Measurements from ENCODE around the gene CAPN5. TPM values are rescaled to one million over a fixed set of nuclear protein-coding genes. Genes with fewer than 3 reads are reported as not detected.

Gene CAPN5
- total RNA-seq, 2 experiments from 2014 or later, result 0.88 to 1.1 TPM

DNA sequence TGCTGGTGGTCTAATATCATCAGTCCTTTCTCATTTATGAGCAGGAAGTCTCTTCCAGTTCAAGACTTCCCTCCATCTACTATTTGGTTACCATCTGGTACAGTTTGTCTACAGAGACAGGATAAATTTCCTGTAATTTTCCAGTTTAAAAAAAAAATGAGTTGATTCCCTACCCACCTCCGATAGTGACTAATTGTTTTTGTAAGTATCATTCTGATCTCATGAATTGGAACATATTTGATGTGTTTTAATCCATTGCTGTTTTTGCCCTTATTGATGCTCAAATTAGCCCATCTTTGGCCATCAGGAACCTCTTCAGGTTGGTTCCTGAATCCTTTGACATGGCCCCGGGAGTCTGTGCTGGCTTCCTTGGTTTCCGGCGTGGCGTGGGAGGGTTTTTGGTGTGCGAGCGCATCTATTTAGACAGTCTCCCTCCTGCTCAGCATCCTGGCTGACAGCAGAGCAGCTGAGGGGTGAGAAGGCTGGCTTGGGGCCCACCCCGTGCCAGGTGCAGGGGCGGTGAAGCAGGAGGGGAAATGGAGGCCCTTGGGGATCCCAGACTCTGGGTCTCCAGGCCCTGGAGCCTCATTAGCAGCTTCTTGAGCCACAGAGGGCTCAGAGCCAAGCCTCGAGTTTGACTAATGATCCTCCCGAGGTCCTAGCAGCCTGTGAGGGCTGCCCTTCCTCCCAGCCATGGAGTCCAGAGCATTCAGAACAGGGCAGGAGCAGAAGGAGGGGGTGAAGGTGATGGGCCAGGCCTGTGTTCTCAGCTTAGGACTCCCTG is 42.7 kb downstream of the CAPN5 start:
- Mint-ChIP-seq H3K27me3 (no peaks in the 10 kb centered on the region), H3K27ac (no peak overlapping the region), H3K9me3 (no peaks in the 10 kb centered on the region), H3K36me3 (no peaks in the 10 kb centered on the region), H3K4me1 (ENCODE audit: low read depth) (no peaks in the 10 kb centered on the region), H3K4me3 (no peak overlapping the region)
- DNase-seq, result no peak
- POLR2A ChIA-PET, result no interaction called here
- intact Hi-C loops (cut with micrococcal nuclease), result loop anchor here (10.0 kb wide), 1 partner anchor 305 kb away; no protein-coding TSS in a partner anchor
- CTCF ChIA-PET, result interaction anchor here (1.8 to 2.6 kb wide), 2 partner anchors 18 to 19 kb away, joined by 5 to 8 read pairs; partner anchors contain the start of gene MYO7A

DNA sequence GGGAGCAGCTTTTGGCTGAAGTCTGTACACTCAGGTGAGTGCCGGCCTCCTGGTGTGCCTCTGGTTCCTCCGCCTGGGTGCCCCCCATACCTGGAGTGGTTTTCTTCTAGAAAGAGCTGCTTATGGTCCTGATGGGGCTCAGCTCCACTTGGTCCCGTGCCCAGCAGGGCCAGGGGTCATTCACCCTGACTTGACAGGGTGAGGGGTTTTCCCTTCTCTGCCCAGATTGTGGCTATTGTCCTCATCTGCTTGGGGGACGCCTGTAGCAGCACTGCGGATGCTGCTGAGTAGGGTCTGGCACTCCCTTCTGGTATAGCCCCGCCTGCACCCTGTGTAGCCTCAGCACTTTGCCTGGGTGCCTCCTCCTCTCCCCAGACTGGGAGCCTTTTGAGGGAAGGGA is 44.1 kb downstream of the CAPN5 start:
- Mint-ChIP-seq H3K4me3 (no peak overlapping the region), H3K9me3 (no peaks in the 10 kb centered on the region), H3K27ac (no peak overlapping the region), H3K36me3 (no peaks in the 10 kb centered on the region), H3K4me1 (ENCODE audit: low read depth) (no peaks in the 10 kb centered on the region), H3K27me3 (no peaks in the 10 kb centered on the region)
- intact Hi-C loops (cut with micrococcal nuclease), result loop anchor here (10.0 kb wide), 1 partner anchor 306 kb away; no protein-coding TSS in a partner anchor
- CTCF ChIA-PET, result interaction anchor here (0.6 to 2.6 kb wide), 2 partner anchors 17 to 20 kb away, joined by 4 to 8 read pairs; no protein-coding TSS in a partner anchor
- DNase-seq, result no peak
- POLR2A ChIA-PET, result no interaction called here

DNA sequence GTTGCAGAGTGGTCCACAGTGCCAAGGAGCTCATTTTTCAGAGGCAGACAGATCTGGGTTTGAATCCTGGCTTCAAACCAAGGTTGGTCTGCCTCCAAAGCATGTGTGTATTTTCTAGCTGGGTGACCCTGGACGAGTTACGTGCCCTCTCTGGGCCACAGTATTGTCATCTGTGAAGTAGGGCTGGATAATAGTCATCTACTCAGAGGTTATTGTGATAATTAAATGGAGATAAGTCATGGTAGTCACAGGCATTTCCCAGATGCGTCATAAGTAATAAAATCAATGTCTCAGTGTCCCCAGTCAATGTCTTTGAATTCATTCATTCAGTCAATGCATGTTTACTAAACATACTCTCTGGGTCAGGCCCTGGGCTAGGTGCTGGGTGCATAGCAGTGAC is 44.5 kb downstream of the CAPN5 start:
- POLR2A ChIA-PET, result no interaction called here
- Mint-ChIP-seq H3K4me1 (ENCODE audit: low read depth) (no peaks in the 10 kb centered on the region), H3K4me3 (no peak overlapping the region), H3K27me3 (no peaks in the 10 kb centered on the region), H3K27ac (no peak overlapping the region), H3K36me3 (no peaks in the 10 kb centered on the region), H3K9me3 (no peaks in the 10 kb centered on the region)
- DNase-seq, result no peak
- intact Hi-C loops (cut with micrococcal nuclease), result loop anchor here (10.0 kb wide), 1 partner anchor 306 kb away; no protein-coding TSS in a partner anchor
- CTCF ChIA-PET, result interaction anchor here (0.6 to 2.6 kb wide), 4 partner anchors 16 to 190 kb away, joined by 3 to 8 read pairs (median 4); no protein-coding TSS in a partner anchor

DNA sequence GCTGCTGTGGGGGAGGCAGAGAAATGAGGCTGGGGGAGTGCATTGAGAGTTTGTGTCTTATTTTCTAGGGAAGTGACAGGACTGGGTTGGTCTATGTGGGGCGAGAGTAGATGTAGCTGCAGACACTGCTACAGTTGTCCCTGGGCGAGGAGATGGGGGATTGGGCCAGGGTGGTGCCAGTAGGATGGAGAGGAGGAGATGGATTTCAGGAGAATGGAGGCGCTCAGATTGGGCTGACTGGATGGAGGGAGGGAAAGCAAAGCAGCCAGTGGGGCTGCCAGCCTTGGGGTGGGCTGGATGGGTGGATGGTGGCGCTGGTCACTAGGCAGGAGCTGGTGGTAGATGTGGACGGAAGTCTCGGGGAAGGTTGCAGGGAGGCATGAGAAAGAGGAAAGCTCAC is 45.2 kb downstream of the CAPN5 start:
- no peaks in the 10 kb centered on the region for H3K9me3 Mint-ChIP-seq
- H3K36me3 Mint-ChIP-seq, result no peaks in the 10 kb centered on the region
- no peaks in the 10 kb centered on the region for H3K4me1 Mint-ChIP-seq (ENCODE audit: low read depth)
- CTCF ChIA-PET, result interaction anchor here (0.9 to 2.6 kb wide), 3 partner anchors 15 to 191 kb away, joined by 3 to 8 read pairs (median 5); no protein-coding TSS in a partner anchor
- H3K27me3 Mint-ChIP-seq, result no peaks in the 10 kb centered on the region
- H3K27ac Mint-ChIP-seq, result no peak overlapping the region
- POLR2A ChIA-PET, result no interaction called here
- intact Hi-C loops (cut with micrococcal nuclease), result loop anchor here (10.0 kb wide), 1 partner anchor 307 kb away; no protein-coding TSS in a partner anchor
- no peak for DNase-seq
- no peak overlapping the region for H3K4me3 Mint-ChIP-seq

DNA sequence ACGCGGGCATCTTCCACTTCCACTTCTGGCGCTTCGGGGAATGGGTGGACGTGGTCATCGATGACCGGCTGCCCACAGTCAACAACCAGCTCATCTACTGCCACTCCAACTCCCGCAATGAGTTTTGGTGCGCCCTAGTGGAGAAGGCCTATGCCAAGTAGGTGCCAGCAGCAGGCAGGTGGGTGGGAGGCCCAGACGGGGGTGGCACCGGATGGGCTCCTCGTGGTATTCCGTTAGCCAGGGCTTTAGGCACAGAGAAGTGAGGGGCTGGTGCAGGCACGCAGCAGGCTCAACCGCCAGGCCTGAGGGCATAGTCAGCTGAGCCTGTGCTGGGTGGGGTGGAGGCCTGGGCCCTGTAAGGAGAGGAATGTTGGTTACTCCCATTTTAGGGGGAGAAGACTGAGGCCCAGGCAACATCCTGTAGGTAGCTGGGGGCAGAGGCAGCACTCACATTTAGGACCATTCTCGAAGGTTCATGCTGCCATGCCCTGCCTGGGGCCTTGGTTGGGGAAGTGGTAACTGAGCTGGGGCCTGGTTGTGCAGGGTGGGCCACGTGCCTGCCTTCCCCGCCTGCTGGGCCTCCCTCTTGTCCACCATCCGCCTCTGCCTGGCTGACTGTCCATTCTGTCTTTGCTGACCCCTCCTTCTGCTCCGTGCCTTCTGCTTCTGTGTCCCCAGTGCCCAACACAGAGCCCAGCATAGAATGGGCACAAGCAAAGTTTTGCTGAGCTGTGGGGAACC is 46.0 kb downstream of the CAPN5 start:
- intact Hi-C loops (cut with micrococcal nuclease), result loop anchor here (10.0 kb wide), 1 partner anchor 308 kb away; no protein-coding TSS in a partner anchor
- no peaks in the 10 kb centered on the region for H3K4me1 Mint-ChIP-seq (ENCODE audit: low read depth)
- CTCF ChIA-PET, result interaction anchor here (1.6 to 2.0 kb wide), 3 partner anchors 14 to 192 kb away, joined by 3 to 7 read pairs (median 6); no protein-coding TSS in a partner anchor
- H3K4me3 Mint-ChIP-seq, result no peak overlapping the region
- POLR2A ChIA-PET, result no interaction called here
- no peak for DNase-seq
- H3K9me3 Mint-ChIP-seq, result no peaks in the 10 kb centered on the region
- H3K27ac Mint-ChIP-seq, result no peak overlapping the region
- H3K27me3 Mint-ChIP-seq, result no peaks in the 10 kb centered on the region
- no peaks in the 10 kb centered on the region for H3K36me3 Mint-ChIP-seq

DNA sequence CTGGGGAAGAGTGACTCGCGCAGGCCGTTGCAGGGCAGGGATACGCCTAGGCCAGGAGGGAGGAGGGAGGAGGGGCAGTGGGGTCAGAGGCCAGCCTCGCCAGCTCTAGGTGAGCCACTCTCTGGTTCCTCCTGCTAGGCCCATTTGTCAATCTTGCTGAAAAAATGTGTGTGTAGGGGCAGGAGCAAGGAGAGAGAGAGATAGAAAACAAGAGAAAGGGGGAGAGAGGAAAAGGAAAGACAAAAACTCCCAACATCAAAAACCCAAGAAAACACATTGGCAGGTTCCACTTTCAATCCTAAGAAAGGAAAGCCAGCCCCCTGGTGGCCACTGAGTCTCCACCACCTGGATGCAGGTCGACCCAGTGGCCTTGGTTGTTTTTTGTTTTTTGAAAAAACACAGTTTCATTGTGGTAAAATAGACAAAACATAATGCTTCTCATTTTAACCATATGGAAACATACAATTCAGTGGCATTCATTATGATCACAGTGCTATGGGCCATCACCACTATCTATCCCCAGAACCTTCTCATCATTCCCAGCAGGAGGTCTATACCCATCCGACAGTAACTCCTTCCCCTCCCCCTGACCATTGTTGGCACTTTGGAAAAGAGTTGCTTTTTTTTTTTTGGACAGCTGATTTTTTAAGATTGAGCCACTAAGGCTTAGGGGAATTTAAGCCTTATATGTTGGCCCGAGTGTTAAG is 46.8 kb downstream of the CAPN5 start:
- intact Hi-C loops (cut with micrococcal nuclease), result loop anchor here (10.0 kb wide), 1 partner anchor 309 kb away; no protein-coding TSS in a partner anchor
- Mint-ChIP-seq H3K36me3 (no peaks in the 10 kb centered on the region), H3K4me1 (ENCODE audit: low read depth) (no peaks in the 10 kb centered on the region), H3K4me3 (no peak overlapping the region), H3K9me3 (no peaks in the 10 kb centered on the region), H3K27me3 (no peaks in the 10 kb centered on the region), H3K27ac (no peak overlapping the region)
- DNase-seq, result peak; percentile 34
- ChIA-PET CTCF (interaction anchor here (1.2 to 2.0 kb wide), 3 partner anchors 11 to 23 kb away, joined by 3 to 7 read pairs (median 6); partner anchors contain the start of gene OMP), POLR2A (no interaction called here)

DNA sequence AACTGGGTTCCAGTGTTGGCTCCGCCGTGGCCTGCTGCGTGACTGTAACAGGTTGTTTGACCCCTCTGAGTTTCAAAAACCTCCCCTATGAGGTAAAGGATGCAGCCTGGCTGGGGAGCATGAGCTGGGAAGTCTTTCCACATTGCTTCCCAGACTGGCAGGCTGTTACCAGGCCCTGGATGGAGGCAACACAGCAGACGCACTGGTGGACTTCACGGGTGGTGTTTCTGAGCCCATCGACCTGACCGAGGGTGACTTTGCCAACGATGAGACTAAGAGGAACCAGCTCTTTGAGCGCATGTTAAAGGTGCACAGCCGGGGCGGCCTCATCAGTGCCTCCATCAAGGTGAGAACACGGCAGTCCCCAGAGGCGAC is 47.3 kb downstream of the CAPN5 start:
- Mint-ChIP-seq H3K27ac (no peak overlapping the region), H3K36me3 (no peaks in the 10 kb centered on the region), H3K27me3 (no peaks in the 10 kb centered on the region), H3K4me3 (no peak overlapping the region), H3K4me1 (ENCODE audit: low read depth) (no peaks in the 10 kb centered on the region), H3K9me3 (no peaks in the 10 kb centered on the region)
- ChIA-PET CTCF (interaction anchor here (1.2 to 2.0 kb wide), 3 partner anchors 11 to 23 kb away, joined by 3 to 7 read pairs (median 6); partner anchors contain the start of gene OMP), POLR2A (no interaction called here)
- intact Hi-C loops (cut with micrococcal nuclease), result loop anchor here (10.0 kb wide), 1 partner anchor 309 kb away; no protein-coding TSS in a partner anchor
- DNase-seq, result no peak

DNA sequence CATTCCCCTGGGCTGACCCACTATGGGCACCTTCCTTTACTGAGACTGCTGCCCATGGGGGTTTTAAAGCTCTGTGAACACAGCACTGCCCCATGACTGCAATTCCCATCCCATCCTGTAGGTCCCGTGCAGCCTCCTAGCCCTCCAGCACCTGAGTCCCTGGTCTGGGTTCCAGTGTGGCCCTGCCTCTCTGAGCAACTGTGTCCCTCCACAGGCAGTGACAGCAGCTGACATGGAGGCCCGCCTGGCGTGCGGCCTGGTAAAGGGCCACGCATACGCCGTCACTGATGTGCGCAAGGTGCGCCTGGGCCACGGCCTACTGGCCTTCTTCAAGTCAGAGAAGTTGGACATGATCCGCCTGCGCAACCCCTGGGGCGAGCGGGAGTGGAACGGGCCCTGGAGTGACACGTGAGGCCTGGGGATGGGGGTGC is 48.4 kb downstream of the CAPN5 start:
- ChIA-PET POLR2A (no interaction called here), CTCF (interaction anchor here (1.2 to 4.4 kb wide), 2 partner anchors 12 kb away, joined by 3 to 24 read pairs; partner anchors contain the start of genes MYO7A and OMP)
- no peaks in the 10 kb centered on the region for H3K27me3 Mint-ChIP-seq
- no peaks in the 10 kb centered on the region for H3K9me3 Mint-ChIP-seq
- H3K4me1 Mint-ChIP-seq (ENCODE audit: low read depth), result no peaks in the 10 kb centered on the region
- no peak overlapping the region for H3K27ac Mint-ChIP-seq
- H3K4me3 Mint-ChIP-seq, result no peak overlapping the region
- no peaks in the 10 kb centered on the region for H3K36me3 Mint-ChIP-seq
- no peak for DNase-seq
- intact Hi-C loops (cut with micrococcal nuclease), result loop anchor here (10.0 kb wide), 1 partner anchor 310 kb away; no protein-coding TSS in a partner anchor

DNA sequence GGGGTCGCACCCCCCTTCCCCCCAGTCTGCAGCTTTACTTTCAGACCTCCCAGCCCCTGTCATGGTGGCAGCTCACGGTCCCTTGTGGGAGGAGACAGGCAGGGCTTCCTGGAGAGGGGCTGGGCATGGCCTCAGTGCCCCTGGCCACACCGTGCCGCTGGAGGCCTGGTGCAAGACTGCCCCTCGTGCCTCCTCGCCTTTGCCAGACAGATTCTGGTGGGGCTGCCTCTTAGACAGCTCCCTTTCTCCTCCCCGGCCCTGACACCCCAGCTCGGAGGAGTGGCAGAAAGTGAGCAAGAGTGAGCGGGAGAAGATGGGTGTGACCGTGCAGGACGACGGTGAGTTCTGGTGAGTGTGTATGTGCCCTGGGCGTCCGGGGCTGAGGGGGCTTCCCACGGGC is 49.2 kb downstream of the CAPN5 start:
- Mint-ChIP-seq H3K27me3 (no peaks in the 10 kb centered on the region), H3K4me1 (ENCODE audit: low read depth) (no peaks in the 10 kb centered on the region), H3K4me3 (no peak overlapping the region), H3K9me3 (no peaks in the 10 kb centered on the region), H3K27ac (no peak overlapping the region), H3K36me3 (no peaks in the 10 kb centered on the region)
- POLR2A ChIA-PET, result no interaction called here
- DNase-seq, result no peak
- CTCF ChIA-PET, result interaction anchor here (1.2 to 4.4 kb wide), 3 partner anchors 11 to 71 kb away, joined by 3 to 24 read pairs (median 3); partner anchors contain the start of gene MYO7A
- intact Hi-C loops (cut with micrococcal nuclease), result loop anchor here (10.0 kb wide), 1 partner anchor 311 kb away; no protein-coding TSS in a partner anchor

DNA sequence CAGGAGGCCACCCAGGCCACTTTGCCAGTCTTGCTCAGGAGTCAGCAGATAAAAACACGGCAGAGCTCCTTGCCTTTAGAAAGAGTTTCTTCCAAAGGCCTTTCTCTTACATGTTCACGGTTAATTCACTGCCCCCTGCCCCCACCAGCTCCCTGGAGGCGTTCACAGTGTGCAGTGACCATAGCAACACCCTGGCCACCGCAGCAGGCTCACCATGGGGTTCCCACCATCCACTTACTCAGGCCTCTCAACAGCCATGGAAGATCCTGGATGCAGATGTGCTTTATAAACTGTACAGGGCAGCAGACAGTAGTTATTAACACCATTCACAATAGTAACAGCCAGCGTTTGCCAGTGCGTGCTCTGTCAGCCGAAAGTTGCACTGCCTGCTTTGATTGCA is 50.7 kb downstream of the CAPN5 start:
- H3K36me3 Mint-ChIP-seq, result no peaks in the 10 kb centered on the region
- CTCF ChIA-PET, result interaction anchor here (0.9 to 4.4 kb wide), 2 partner anchors 10 to 26 kb away, joined by 3 to 24 read pairs; partner anchors contain the start of gene MYO7A
- no peaks in the 10 kb centered on the region for H3K4me1 Mint-ChIP-seq (ENCODE audit: low read depth)
- H3K9me3 Mint-ChIP-seq, result no peaks in the 10 kb centered on the region
- no peak for DNase-seq
- H3K4me3 Mint-ChIP-seq, result no peak overlapping the region
- H3K27me3 Mint-ChIP-seq, result no peaks in the 10 kb centered on the region
- intact Hi-C loops (cut with micrococcal nuclease), result loop anchor here (10.0 kb wide), 1 partner anchor 313 kb away; no protein-coding TSS in a partner anchor
- H3K27ac Mint-ChIP-seq, result no peak overlapping the region
- POLR2A ChIA-PET, result interaction anchor here (0.6 kb wide), 1 partner anchor 137 kb away, joined by 4 read pairs; no protein-coding TSS in a partner anchor

DNA sequence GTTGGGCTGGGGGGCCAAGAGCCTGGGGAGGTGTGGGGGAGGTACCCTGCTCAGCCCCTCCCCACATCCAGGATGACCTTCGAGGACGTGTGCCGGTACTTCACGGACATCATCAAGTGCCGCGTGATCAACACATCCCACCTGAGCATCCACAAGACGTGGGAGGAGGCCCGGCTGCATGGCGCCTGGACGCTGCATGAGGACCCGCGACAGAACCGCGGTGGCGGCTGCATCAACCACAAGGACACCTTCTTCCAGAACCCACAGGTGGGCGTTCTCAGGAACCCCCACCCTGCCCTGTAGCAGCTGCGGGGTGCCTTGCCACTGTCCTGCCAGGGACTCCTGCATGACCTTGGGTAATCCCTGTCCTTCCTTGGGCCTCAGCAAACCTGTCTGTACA is 51.3 kb downstream of the CAPN5 start:
- POLR2A ChIA-PET, result no interaction called here
- Mint-ChIP-seq H3K4me1 (ENCODE audit: low read depth) (no peaks in the 10 kb centered on the region), H3K27ac (no peak overlapping the region), H3K4me3 (no peak overlapping the region), H3K27me3 (no peaks in the 10 kb centered on the region), H3K36me3 (no peaks in the 10 kb centered on the region), H3K9me3 (no peaks in the 10 kb centered on the region)
- CTCF ChIA-PET, result interaction anchor here (0.9 to 4.4 kb wide), 2 partner anchors 9 to 27 kb away, joined by 3 to 24 read pairs; partner anchors contain the start of gene MYO7A
- intact Hi-C loops (cut with micrococcal nuclease), result loop anchor here (10.0 kb wide), 1 partner anchor 313 kb away; no protein-coding TSS in a partner anchor
- DNase-seq, result no peak
